ENCODE data around the gene CHID1. TPM values are rescaled to one million over a fixed set of nuclear protein-coding genes. Genes with fewer than 3 reads are reported as not detected.

The CHID1 gene
- total and polyA plus RNA-seq, 2 of the 8 experiments (the other 6 are each of a cell fraction or from before 2014, with no cell fraction given): 81.2 to 88.5 TPM

- peak; percentile 16 for TF ChIP-seq CTBP2 (IDR thresholded peaks at IDR 0.05; ENCODE audit: borderline replicate concordance, insufficient read depth, insufficient read length, low read length)
Observed at GRCh38 chr11:844693-845644, 65.6 kb downstream of the CHID1 start (continued).
